IPS DF 6.9 (cell line): ENCODE measurements around the gene SERPING1.

Experiments
- DNase-seq: peaks from one replicate; pipeline ENCODE4 v3.0.0-alpha.2; 2013; ENCODE audit warnings: low read depth, low spot score
- H3K27ac ChIP-seq: one replicate; pipeline ENCODE4 v1.5.1; 2013; ENCODE audit warnings: low read length, control low read depth
- H3K27me3 ChIP-seq: 2 replicates; pipeline ENCODE4 v1.6.1; 2013; ENCODE audit warnings: mild to moderate bottlenecking, low read length; ENCODE audit not compliant: control insufficient read depth, insufficient read depth
- H3K36me3 ChIP-seq: 2 replicates; pipeline ENCODE4 v1.6.1; 2013; ENCODE audit warnings: low read length; ENCODE audit not compliant: control insufficient read depth, insufficient read depth
- H3K4me1 ChIP-seq: 2 replicates; pipeline ENCODE4 v1.6.1; 2013; ENCODE audit warnings: low read length; ENCODE audit not compliant: control insufficient read depth, insufficient read depth
- H3K4me3 ChIP-seq: 2 replicates; pipeline ENCODE4 v1.5.1; 2013; ENCODE audit warnings: mild to moderate bottlenecking, low read length
- H3K9me3 ChIP-seq: 2 replicates; pipeline ENCODE4 v1.6.1; 2013; ENCODE audit warnings: low read length, inconsistent platforms; ENCODE audit not compliant: control insufficient read depth, insufficient read depth
- WGBS: extraction: QIAGEN DNeasy Blood & Tissue Kit; methylation state at CpG from one replicate; pipeline ENCODE4 v1.1.7; 2013; ENCODE audit warnings: mixed read lengths, missing lambda C conversion rate; ENCODE audit not compliant: insufficient read length, insufficient coverage; 5-methylcytosine and 5-hydroxymethylcytosine counted together

The SERPING1 gene

GRCh38 chr11:57566905-57567514, 30.5 kb upstream of the SERPING1 start:
- no peak for DNase-seq
- no peaks in the 10 kb centered on the region for H3K9me3 ChIP-seq
- peaks cover 5% of the 10 kb centered on the region for H3K4me1 ChIP-seq
- no peaks in the 10 kb centered on the region for H3K27me3 ChIP-seq
- H3K36me3 ChIP-seq, result no peaks in the 10 kb centered on the region
- H3K4me3 ChIP-seq, result peak overlapping the region; percentile 48; the same call in 1 of the 2 replicates
- WGBS, result no CpG with 5 or more reads among the region's 15 CpGs
- H3K27ac ChIP-seq, result no peak overlapping the region

- no peak for DNase-seq
- H3K4me3 ChIP-seq, result peak within 1 kb of the TSS; percentile 48
- peaks cover 5% of the 10 kb centered on the region; the same call in 1 of the 2 replicates for H3K4me1 ChIP-seq
- WGBS, result no CpG with 5 or more reads among the region's 92 CpGs
- no peaks in the 10 kb centered on the region for H3K36me3 ChIP-seq
- H3K9me3 ChIP-seq, result no peaks in the 10 kb centered on the region
- no peaks in the 10 kb centered on the region for H3K27me3 ChIP-seq
- H3K27ac ChIP-seq, result no peak within 1 kb of the TSS
Observed at GRCh38 chr11:57567515-57568329, 29.8 kb upstream of the SERPING1 start, which contains the start of gene UBE2L6. TSS of gene UBE2L6 (minus strand) at chr11:57567672. CDS start at chr11:57567611, 61 bp downstream.

GRCh38 chr11:57568330-57568766, 29.1 kb upstream of the SERPING1 start:
- Histone ChIP-seq H3K36me3 (no peaks in the 10 kb centered on the region), H3K27ac (no peak overlapping the region), H3K4me1 (peaks cover 5% of the 10 kb centered on the region; the same call in 1 of the 2 replicates), H3K9me3 (no peaks in the 10 kb centered on the region), H3K4me3 (peak overlapping the region; percentile 48; the same call in 1 of the 2 replicates), H3K27me3 (no peaks in the 10 kb centered on the region)
- DNase-seq, result peak; percentile 82
- whole genome bisulfite sequencing, result no CpG with 5 or more reads among the region's 6 CpGs

GRCh38 chr11:57571606-57572005, 25.9 kb upstream of the SERPING1 start:
- H3K27me3 ChIP-seq, result no peaks in the 10 kb centered on the region
- no CpG with 5 or more reads among the region's 2 CpGs for WGBS
- H3K4me1 ChIP-seq, result peaks cover 2% of the 10 kb centered on the region; the same call in 1 of the 2 replicates
- no peaks in the 10 kb centered on the region for H3K9me3 ChIP-seq
- no peak overlapping the region for H3K4me3 ChIP-seq
- DNase-seq, result no peak
- H3K36me3 ChIP-seq, result no peaks in the 10 kb centered on the region
- H3K27ac ChIP-seq, result no peak overlapping the region

GRCh38 chr11:57574061-57574460, 23.4 kb upstream of the SERPING1 start:
- no CpG with 5 or more reads among the region's 4 CpGs for WGBS
- no peak overlapping the region for H3K27ac ChIP-seq
- H3K4me3 ChIP-seq, result no peak overlapping the region
- no peaks in the 10 kb centered on the region for H3K9me3 ChIP-seq
- 0 out of 2 replicates have a peak, but pooled peaks cover 1% of the 10 kb centered on the region for H3K4me1 ChIP-seq
- no peaks in the 10 kb centered on the region for H3K27me3 ChIP-seq
- H3K36me3 ChIP-seq, result no peaks in the 10 kb centered on the region
- DNase-seq, result no peak

GRCh38 chr11:57584341-57584740, 13.1 kb upstream of the SERPING1 start:
- H3K36me3 ChIP-seq, result no peaks in the 10 kb centered on the region
- no peaks in the 10 kb centered on the region for H3K27me3 ChIP-seq
- no CpG with 5 or more reads among the region's 9 CpGs for WGBS
- H3K4me1 ChIP-seq, result no peaks in the 10 kb centered on the region
- H3K4me3 ChIP-seq, result no peak overlapping the region
- no peak overlapping the region for H3K27ac ChIP-seq
- DNase-seq, result no peak
- H3K9me3 ChIP-seq, result no peaks in the 10 kb centered on the region

- no peak overlapping the region for H3K4me3 ChIP-seq
- no peak overlapping the region for H3K27ac ChIP-seq
- H3K4me1 ChIP-seq, result no peaks in the 10 kb centered on the region
- no peaks in the 10 kb centered on the region for H3K36me3 ChIP-seq
- H3K27me3 ChIP-seq, result no peaks in the 10 kb centered on the region
- no peak for DNase-seq
- no peaks in the 10 kb centered on the region for H3K9me3 ChIP-seq
Observed at GRCh38 chr11:57585301-57585700, 12.2 kb upstream of the SERPING1 start.

- Histone ChIP-seq H3K36me3 (no peaks in the 10 kb centered on the region), H3K4me3 (no peak overlapping the region), H3K27ac (no peak overlapping the region), H3K27me3 (no peaks in the 10 kb centered on the region), H3K4me1 (no peaks in the 10 kb centered on the region), H3K9me3 (no peaks in the 10 kb centered on the region)
- WGBS, result no CpG with 5 or more reads among the region's 2 CpGs
- DNase-seq, result no peak
Observed at GRCh38 chr11:57586711-57587245, 10.7 kb upstream of the SERPING1 start.

- no peaks in the 10 kb centered on the region for H3K27me3 ChIP-seq
- WGBS, result no CpG with 5 or more reads among the region's 3 CpGs
- no peak for DNase-seq
- H3K4me3 ChIP-seq, result no peak overlapping the region
- no peak overlapping the region for H3K27ac ChIP-seq
- H3K4me1 ChIP-seq, result no peaks in the 10 kb centered on the region
- no peaks in the 10 kb centered on the region for H3K36me3 ChIP-seq
- no peaks in the 10 kb centered on the region for H3K9me3 ChIP-seq
Observed at GRCh38 chr11:57588046-57588710, 9.3 kb upstream of the SERPING1 start.

GRCh38 chr11:57596266-57596885, 1.1 kb upstream of the SERPING1 start:
- Histone ChIP-seq H3K36me3 (no peaks in the 10 kb centered on the region), H3K4me3 (no peak overlapping the region), H3K27ac (no peak overlapping the region), H3K4me1 (peaks cover 4% of the 10 kb centered on the region), H3K27me3 (no peaks in the 10 kb centered on the region), H3K9me3 (no peaks in the 10 kb centered on the region)
- no peak for DNase-seq
- WGBS, result no CpG with 5 or more reads among the region's 5 CpGs
